CD4-positive, CD25-positive, alpha-beta regulatory T cell (primary cell): Measurements from ENCODE around the gene GAP43. TPM values are rescaled to one million over a fixed set of nuclear protein-coding genes. Genes with fewer than 3 reads are reported as not detected.

Source experiments
- ATAC-seq, 2 donors: fragments of 150-1000 bp; cut with Tn5 transposase; one replicate each; pipeline ENCODE4 v1.10.0; 2021; ENCODE audit warnings: low read depth in 2 of 2, moderate number of reproducible peaks in 2 of 2, moderate library complexity in 1 of 2
- DNase-seq, 3 donors: peaks; one replicate each; pipeline versions ENCODE4 v3.0.0 to v3.0.0-alpha.2; 2012 to 2022; ENCODE audit warnings: mixed read lengths in 1 of 3
- H3K27ac ChIP-seq: one replicate; pipeline ENCODE4 v1.7.0; 2013; ENCODE audit warnings: mild to moderate bottlenecking, low read length; ENCODE audit not compliant: insufficient read depth, poor library complexity, severe bottlenecking
- H3K27me3 ChIP-seq: one replicate; pipeline ENCODE4 v1.7.0; 2013; ENCODE audit warnings: low read length; ENCODE audit not compliant: control insufficient read depth, insufficient read depth
- H3K36me3 ChIP-seq: one replicate; pipeline ENCODE4 v1.7.0; 2013; ENCODE audit warnings: mild to moderate bottlenecking, low read length, moderate library complexity; ENCODE audit not compliant: control insufficient read depth, insufficient read depth
- H3K4me1 ChIP-seq: 2 replicates; pipeline ENCODE4 v1.7.0; 2013; ENCODE audit warnings: mild to moderate bottlenecking, low read length; ENCODE audit not compliant: insufficient read depth, control insufficient read depth, poor library complexity, severe bottlenecking
- H3K4me3 ChIP-seq: one replicate; pipeline ENCODE4 v1.7.0; 2013; ENCODE audit warnings: low read depth, mild to moderate bottlenecking, low read length, moderate library complexity
- H3K9me3 ChIP-seq, 2 experiments: 1 replicate in 1 of 2; 2 replicates in 1 of 2; pipeline ENCODE4 v1.7.0; 2013; ENCODE audit warnings: low read length in 2 of 2, mild to moderate bottlenecking in 1 of 2, moderate library complexity in 1 of 2; ENCODE audit not compliant: control insufficient read depth in 2 of 2
- H3K27ac Mint-ChIP-seq, 3 donors: one replicate each; pipeline ENCODE4 v1.8.0; 2020 to 2022; ENCODE audit warnings: mild to moderate bottlenecking in 3 of 3, mixed read lengths in 3 of 3, moderate library complexity in 2 of 3
- H3K27me3 Mint-ChIP-seq: one replicate; pipeline ENCODE4 v1.8.0; 2022; ENCODE audit warnings: mild to moderate bottlenecking, mixed read lengths
- H3K36me3 Mint-ChIP-seq: one replicate; pipeline ENCODE4 v1.8.0; 2020; ENCODE audit warnings: mixed read lengths
- H3K4me1 Mint-ChIP-seq, 4 donors: one replicate each; pipeline ENCODE4 v1.8.0; 2020 to 2022; ENCODE audit warnings: mixed read lengths in 4 of 4, mild to moderate bottlenecking in 1 of 4
- H3K4me3 Mint-ChIP-seq, 4 donors: one replicate each; pipeline ENCODE4 v1.8.0; 2020 to 2022; ENCODE audit warnings: mild to moderate bottlenecking in 4 of 4, mixed read lengths in 4 of 4, moderate library complexity in 3 of 4
- H3K9me3 Mint-ChIP-seq, 7 donors: one replicate each; pipeline ENCODE4 v1.8.0; 2020 to 2022; ENCODE audit warnings: mixed read lengths in 7 of 7, mild to moderate bottlenecking in 3 of 7, moderate library complexity in 2 of 7
- polyA plus RNA-seq, 4 donors: library from polyadenylated mRNA; unstranded; fragments of 300-500 nt; fragmentation: Illumina TruSeq; gene quantifications; one replicate each; pipeline ENCODE4 v1.2.3, GENCODE V29; 2021
- total RNA-seq: library from RNA; stranded (reverse); gene quantifications from one replicate; pipeline ENCODE4 v1.2.3, GENCODE V29; 2022

The GAP43 gene
- total and polyA plus RNA-seq, 5 donors from 2014 or later = not detected

DNA sequence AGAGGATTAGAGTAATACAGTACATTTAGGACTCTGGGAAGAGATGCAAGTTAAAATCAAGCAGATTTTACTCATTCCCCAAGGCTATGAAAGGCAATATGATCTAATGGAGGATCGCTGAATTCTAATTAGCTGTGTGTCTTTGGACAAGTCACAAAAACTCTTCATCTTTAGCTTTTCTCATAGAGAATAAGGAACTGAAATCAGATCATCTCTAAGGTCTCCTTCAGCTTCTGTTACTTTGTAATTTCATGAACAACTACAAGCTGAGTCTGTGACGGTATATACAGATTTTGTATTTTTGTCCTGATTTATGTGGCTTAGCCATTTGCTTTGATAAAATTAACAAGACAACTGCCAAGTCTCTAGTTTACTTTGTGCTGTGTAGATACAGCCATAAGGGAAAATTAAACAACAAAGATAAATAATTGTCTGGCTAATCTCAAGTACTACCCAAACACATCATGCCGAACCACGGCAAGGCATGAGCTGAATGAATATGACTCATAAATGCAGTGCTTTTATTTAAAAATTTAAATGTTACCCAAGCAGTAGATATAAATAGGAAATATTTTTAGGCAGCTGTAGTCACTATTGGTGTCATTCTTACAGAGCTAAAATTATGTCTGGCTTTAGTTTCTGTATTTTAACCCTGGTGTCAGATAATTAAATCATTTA, 81.5 kb downstream of the GAP43 start:
- ATAC-seq = no peak
- Histone ChIP-seq H3K27me3 (peaks cover 8% of the 10 kb centered on the region), H3K36me3 (no peaks in the 10 kb centered on the region), H3K4me3 (no peak overlapping the region), H3K27ac (no peak overlapping the region), H3K9me3 (no peaks in the 10 kb centered on the region), H3K4me1 (no peaks in the 10 kb centered on the region)
- Mint-ChIP-seq H3K36me3 (no peaks in the 10 kb centered on the region), H3K4me3 (no peak overlapping the region), H3K9me3 (no peaks in the 10 kb centered on the region), H3K27me3 (peaks cover 4% of the 10 kb centered on the region), H3K4me1 (no peaks in the 10 kb centered on the region), H3K27ac (no peak overlapping the region)
- DNase-seq = no peak

DNA sequence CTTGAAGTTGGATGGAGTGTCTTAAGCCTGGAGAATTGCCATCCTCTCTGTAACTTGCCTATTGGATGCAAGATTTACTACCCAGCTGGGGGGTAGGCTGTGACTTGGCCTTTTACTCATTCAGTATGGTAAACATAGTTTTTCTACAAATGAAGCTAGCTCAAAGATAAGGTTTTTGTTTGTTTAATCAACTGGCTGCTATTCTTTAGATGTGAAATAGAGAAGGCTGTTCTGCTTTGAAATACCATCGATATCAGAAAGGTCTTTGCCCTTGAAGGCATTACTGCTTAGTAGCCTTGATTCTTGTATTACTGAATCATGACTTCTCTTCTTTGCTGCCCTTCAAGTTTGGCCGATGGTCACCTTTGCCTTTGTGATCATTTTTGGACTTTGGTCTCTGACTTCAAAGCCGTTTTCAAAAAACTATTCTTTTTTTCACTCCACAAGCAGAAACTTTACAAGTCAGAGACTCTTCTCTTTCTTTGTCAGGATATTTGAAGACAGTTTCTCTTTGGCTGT, 83.1 kb downstream of the GAP43 start:
- H3K4me1 Mint-ChIP-seq = no peaks in the 10 kb centered on the region
- Histone ChIP-seq H3K4me3 (no peak overlapping the region), H3K27me3 (peaks cover 8% of the 10 kb centered on the region), H3K27ac (no peak overlapping the region), H3K36me3 (no peaks in the 10 kb centered on the region), H3K4me1 (no peaks in the 10 kb centered on the region), H3K9me3 (no peaks in the 10 kb centered on the region)
- H3K27ac Mint-ChIP-seq = no peak overlapping the region
- H3K4me3 Mint-ChIP-seq = no peak overlapping the region
- ATAC-seq (no peak), DNase-seq (no peak)
- peaks cover 4% of the 10 kb centered on the region for H3K27me3 Mint-ChIP-seq
- no peaks in the 10 kb centered on the region for H3K9me3 Mint-ChIP-seq
- no peaks in the 10 kb centered on the region for H3K36me3 Mint-ChIP-seq

DNA sequence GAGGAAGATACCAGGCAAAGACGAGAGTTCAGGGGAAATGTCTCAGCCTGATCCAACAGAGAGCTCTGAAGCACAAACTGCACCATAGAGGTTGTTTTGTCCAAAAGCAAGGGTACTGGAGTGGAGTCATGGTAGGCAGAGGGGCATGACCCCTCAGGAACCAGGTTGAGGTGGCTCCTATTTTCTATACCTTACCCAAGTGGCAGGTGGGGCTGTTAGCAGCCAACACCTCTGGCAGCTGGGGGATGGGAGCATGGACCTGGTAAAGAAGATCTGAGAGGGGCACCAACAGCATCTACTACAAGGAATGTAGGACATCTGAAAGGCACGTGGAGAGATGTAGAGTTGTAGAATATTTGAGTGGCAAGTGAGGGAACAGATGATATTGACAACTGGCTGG, 85.2 kb downstream of the GAP43 start:
- no peak overlapping the region for H3K4me3 Mint-ChIP-seq
- no peaks in the 10 kb centered on the region for H3K36me3 Mint-ChIP-seq
- Histone ChIP-seq H3K27me3 (peaks cover 8% of the 10 kb centered on the region), H3K36me3 (no peaks in the 10 kb centered on the region), H3K4me1 (no peaks in the 10 kb centered on the region), H3K9me3 (no peaks in the 10 kb centered on the region), H3K27ac (no peak overlapping the region), H3K4me3 (no peak overlapping the region)
- no peak for ATAC-seq
- H3K9me3 Mint-ChIP-seq = no peaks in the 10 kb centered on the region
- H3K27ac Mint-ChIP-seq = no peak overlapping the region
- H3K27me3 Mint-ChIP-seq = peaks cover 14% of the 10 kb centered on the region
- no peaks in the 10 kb centered on the region for H3K4me1 Mint-ChIP-seq
- no peak for DNase-seq

DNA sequence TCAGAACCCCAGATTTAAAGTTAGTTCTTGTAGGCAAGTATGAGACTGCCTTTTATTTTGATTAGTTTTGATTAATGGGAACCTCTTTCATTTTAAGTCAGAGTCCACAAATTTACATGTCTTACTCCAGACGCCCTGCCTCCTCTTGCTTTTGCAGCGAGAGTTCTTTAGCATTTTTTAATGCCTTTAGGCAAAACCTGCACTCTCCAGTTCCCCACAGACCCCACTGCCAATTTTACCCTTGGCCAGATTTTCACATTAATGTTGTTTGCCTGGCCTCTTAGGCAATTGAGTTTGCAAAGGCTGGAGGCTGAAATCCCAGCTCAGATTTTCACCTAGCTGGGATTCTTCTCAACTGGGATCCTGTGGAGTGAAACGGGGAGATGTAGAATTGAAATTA, 85.8 kb downstream of the GAP43 start:
- Histone ChIP-seq H3K4me3 (no peak overlapping the region), H3K27me3 (peaks cover 6% of the 10 kb centered on the region), H3K36me3 (no peaks in the 10 kb centered on the region), H3K9me3 (no peaks in the 10 kb centered on the region), H3K4me1 (no peaks in the 10 kb centered on the region), H3K27ac (no peak overlapping the region)
- no peaks in the 10 kb centered on the region for H3K36me3 Mint-ChIP-seq
- no peaks in the 10 kb centered on the region for H3K9me3 Mint-ChIP-seq
- no peak for DNase-seq
- no peaks in the 10 kb centered on the region for H3K4me1 Mint-ChIP-seq
- no peak overlapping the region for H3K27ac Mint-ChIP-seq
- H3K27me3 Mint-ChIP-seq = peaks cover 15% of the 10 kb centered on the region
- no peak for ATAC-seq
- H3K4me3 Mint-ChIP-seq = no peak overlapping the region

DNA sequence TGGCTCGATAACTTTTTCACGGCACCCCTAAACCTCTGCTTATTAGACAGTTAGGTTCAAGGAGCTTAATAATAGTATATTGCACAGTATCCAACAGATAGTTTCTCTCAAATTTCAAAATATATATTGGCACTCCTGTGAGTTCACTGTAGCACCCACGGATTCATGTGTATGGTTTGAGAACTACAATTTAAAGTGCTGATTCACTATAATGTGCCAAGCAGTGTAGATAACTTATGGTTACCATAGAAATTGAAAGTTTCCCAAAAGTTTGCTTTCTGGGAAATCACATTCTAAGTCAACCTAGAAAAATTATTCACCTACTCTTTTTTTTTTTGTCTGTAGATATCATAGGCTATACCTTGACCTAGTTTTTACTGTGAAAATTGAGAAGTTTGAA, 86.6 kb downstream of the GAP43 start:
- no peak for DNase-seq
- H3K9me3 Mint-ChIP-seq = no peaks in the 10 kb centered on the region
- no peaks in the 10 kb centered on the region for H3K4me1 ChIP-seq

DNA sequence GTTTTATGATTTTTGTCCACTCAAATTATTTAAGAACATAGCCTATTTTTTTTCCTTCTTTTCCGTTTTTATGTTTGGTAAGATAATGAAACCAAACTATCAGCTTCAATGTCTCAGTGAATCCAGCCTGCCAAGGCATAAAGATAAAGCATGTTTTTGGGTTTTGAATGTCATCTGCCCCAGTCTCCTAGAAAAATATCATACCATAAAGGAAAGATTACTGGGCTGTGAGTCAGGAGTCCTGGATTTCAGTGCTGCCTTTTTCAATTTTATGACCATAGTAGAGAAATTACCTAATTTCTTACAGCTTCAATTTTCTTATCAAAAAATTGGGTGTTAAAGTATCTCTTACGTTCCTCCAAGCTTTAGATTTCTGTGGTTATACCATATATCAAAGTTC, 87.5 kb downstream of the GAP43 start:
- no peak overlapping the region for H3K4me3 Mint-ChIP-seq
- H3K27me3 ChIP-seq = peaks cover 4% of the 10 kb centered on the region
- no peaks in the 10 kb centered on the region for H3K9me3 ChIP-seq
- ATAC-seq (no peak), DNase-seq (no peak)
- no peak overlapping the region for H3K27ac ChIP-seq
- H3K27me3 Mint-ChIP-seq = peaks cover 13% of the 10 kb centered on the region
- H3K9me3 Mint-ChIP-seq = no peaks in the 10 kb centered on the region
- H3K4me1 ChIP-seq = no peaks in the 10 kb centered on the region
- H3K4me3 ChIP-seq = no peak overlapping the region
- H3K36me3 ChIP-seq = no peaks in the 10 kb centered on the region
- H3K4me1 Mint-ChIP-seq = no peaks in the 10 kb centered on the region
- no peak overlapping the region for H3K27ac Mint-ChIP-seq
- H3K36me3 Mint-ChIP-seq = no peaks in the 10 kb centered on the region

More for the DNA sequence above, 86.6 kb downstream of the GAP43 start:
- H3K9me3 ChIP-seq = no peaks in the 10 kb centered on the region
- Mint-ChIP-seq H3K36me3 (no peaks in the 10 kb centered on the region), H3K4me3 (no peak overlapping the region), H3K27ac (no peak overlapping the region), H3K27me3 (peaks cover 10% of the 10 kb centered on the region), H3K4me1 (no peaks in the 10 kb centered on the region)
- no peaks in the 10 kb centered on the region for H3K36me3 ChIP-seq
- peaks cover 4% of the 10 kb centered on the region for H3K27me3 ChIP-seq
- no peak for ATAC-seq
- H3K27ac ChIP-seq = no peak overlapping the region
- H3K4me3 ChIP-seq = no peak overlapping the region

DNA sequence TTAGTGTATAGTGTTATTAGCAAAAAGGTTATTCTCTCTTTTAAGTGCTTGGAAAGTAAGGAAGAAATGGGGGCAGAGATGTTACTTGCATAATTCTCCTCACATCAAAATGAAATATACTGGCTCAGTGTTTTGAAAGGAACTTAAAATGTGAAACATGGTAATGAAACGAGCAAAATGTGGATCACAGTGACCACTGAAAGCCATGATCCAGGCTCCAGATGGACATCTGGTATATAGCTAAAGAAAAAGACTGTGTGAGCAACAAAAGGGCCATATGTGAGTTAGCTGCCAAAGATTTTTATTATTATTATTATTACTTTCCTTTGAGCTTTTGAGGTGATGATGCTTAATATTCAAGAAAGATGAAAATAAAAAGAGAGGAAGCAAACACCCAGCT, 89.6 kb downstream of the GAP43 start:
- Mint-ChIP-seq H3K36me3 (no peaks in the 10 kb centered on the region), H3K9me3 (no peaks in the 10 kb centered on the region), H3K4me1 (no peaks in the 10 kb centered on the region), H3K4me3 (no peak overlapping the region), H3K27ac (no peak overlapping the region), H3K27me3 (peaks cover 18% of the 10 kb centered on the region)
- Histone ChIP-seq H3K4me1 (no peaks in the 10 kb centered on the region), H3K27ac (no peak overlapping the region), H3K27me3 (peaks cover 2% of the 10 kb centered on the region), H3K9me3 (no peaks in the 10 kb centered on the region), H3K36me3 (no peaks in the 10 kb centered on the region), H3K4me3 (no peak overlapping the region)
- ATAC-seq (no peak), DNase-seq (no peak)

DNA sequence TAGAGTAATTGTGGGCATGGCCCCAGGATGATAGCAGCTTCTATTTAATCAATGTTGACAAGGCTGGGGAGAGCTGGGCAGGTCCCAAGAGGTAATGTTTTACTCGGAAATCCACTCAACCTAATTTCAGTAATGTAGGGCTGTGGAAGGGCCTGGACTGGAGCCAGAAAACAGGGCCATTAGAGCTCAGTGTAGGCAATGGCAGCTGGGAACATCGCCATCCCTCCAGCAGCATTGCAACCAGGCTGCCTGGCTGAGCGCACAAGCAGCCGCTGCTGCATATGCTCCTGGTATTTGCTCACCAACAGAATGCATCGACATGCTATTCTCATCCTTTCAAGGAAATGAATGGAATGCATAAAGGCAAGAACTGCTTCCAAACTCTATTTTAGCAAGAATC, 90.0 kb downstream of the GAP43 start:
- H3K36me3 ChIP-seq = no peaks in the 10 kb centered on the region
- Mint-ChIP-seq H3K36me3 (no peaks in the 10 kb centered on the region), H3K27ac (no peak overlapping the region), H3K4me3 (no peak overlapping the region), H3K4me1 (no peaks in the 10 kb centered on the region), H3K9me3 (no peaks in the 10 kb centered on the region), H3K27me3 (peaks cover 20% of the 10 kb centered on the region)
- no peaks in the 10 kb centered on the region for H3K4me1 ChIP-seq
- no peak overlapping the region for H3K27ac ChIP-seq
- no peaks in the 10 kb centered on the region for H3K9me3 ChIP-seq
- H3K4me3 ChIP-seq = no peak overlapping the region
- peaks cover 2% of the 10 kb centered on the region for H3K27me3 ChIP-seq
- ATAC-seq (no peak), DNase-seq (no peak)
